NCI-H1694 treated with DMSO at 0.1 percent for 48 hours (cell line): ENCODE data around the gene NELFE.

Experiments used
- DNase-seq: peaks from one replicate; lab custom pipeline; 2025; lab: John Stamatoyannopoulos, UW

NELFE gene

DNA sequence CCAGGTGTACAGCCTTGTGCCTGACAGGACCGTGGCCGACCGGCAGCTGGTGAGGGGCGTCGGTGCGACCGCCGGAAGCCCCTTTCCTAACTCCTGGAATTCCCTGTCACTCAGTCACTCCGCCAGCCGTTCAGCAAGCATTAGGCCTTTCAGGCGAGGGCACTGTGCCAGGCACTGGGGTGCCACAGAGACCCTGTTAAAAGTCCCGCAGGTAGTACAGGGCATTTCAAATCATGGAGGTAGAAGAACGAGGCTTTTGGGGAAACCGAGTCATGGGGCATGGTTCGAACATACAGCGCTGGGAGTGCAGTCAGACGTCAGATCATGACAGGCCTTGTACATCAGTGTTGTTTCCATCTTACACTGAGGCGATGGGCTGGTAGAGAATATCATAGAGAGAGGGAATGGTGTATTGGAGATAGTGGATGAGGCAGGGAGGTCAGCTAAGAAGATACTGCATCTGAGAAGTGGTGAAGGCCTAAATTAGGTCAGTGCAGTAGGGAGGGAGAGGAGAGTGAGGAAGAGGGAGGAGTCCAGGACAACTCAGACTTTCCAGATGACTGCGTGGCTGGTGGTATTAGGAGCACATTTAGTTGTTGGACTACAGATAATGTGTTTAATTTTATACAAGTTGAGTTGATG lies 14.1 kb upstream of the NELFE start:
- DNase-seq = no peak

GRCh38 chr6:31971993-31972708 lies 13.4 kb upstream of the NELFE start, which contains the start of gene DXO:
DXO (minus strand) TSS chr6:31972138; CDS start chr6:31971675, 463 bp downstream.
- DNase-seq = peak; percentile 92

DNA sequence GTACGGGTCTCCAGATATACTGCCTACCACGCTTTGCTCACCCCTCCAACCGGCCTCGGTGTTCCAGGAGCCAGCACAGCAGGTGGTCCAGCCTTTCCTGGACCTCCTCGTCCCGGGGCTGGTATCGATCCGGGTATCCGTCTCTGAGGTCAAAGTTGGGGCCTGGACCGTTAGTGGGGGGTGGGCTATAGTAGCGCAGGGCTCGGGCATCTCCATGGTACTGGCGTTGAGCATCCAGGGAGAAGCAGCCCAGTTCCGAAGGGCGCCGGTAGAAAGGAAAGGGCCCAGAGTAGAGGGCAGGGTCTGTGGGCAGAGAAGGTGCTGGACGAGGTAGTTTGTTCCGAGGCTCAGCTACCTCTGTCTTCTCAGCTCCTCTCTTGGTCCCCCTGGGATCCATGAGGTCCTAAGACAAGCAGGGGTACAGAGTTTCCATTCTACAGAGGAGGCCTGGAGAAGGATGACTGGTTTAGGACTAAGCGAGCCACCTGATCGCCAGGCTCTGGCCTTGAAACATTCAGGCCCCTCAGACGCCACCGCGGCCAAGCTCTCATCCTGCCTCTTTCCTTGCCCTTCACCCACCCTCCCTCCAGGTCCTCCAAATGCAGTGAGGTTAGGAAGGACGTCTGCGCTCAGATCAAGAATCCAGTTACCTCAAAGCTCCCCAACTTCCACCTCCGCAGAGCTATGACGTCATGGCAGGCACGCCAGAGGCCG lies 12.7 kb upstream of the NELFE start:
- DNase-seq = no peak

DNA sequence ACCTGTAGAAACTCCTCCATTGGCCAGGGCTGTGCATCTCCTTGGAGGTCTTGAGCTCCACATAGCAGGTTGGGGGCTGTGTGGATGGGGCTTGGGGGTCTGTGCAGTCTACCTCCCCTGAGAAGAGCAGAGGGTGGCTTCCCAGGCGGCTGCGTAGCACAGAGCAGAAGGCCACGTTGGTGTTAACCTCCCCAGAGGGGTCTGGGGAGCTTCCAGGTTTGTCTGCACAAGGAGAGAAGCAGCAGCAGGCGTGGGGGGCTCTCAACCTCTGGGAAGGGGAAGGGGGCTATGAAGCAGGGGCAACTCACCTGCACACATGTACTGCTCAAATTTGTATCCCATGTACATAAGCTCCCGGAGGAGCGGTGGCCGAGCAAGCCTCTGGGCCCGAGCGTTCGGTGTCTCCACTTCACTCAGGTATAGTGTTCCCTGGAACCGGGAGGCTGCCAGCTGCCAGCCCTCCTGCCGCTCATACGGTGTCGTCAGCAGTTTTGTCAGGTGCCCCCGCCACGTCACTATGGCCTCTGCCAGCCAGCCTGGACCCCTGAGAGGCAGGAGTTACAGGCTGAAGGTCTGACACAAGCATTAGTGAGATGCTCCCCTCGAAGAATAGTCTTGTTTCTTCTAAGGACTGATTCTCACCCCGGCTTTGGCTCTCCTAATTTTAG lies 12.0 kb upstream of the NELFE start:
- DNase-seq = no peak

GRCh38 chr6:31969712-31970603 lies 11.2 kb upstream of the NELFE start:
- no peak for DNase-seq

GRCh38 chr6:31968791-31969711 lies 10.3 kb upstream of the NELFE start:
- DNase-seq = no peak

- DNase-seq = no peak
Measured at GRCh38 chr6:31968326-31968725, 9.6 kb upstream of the NELFE start.

DNA sequence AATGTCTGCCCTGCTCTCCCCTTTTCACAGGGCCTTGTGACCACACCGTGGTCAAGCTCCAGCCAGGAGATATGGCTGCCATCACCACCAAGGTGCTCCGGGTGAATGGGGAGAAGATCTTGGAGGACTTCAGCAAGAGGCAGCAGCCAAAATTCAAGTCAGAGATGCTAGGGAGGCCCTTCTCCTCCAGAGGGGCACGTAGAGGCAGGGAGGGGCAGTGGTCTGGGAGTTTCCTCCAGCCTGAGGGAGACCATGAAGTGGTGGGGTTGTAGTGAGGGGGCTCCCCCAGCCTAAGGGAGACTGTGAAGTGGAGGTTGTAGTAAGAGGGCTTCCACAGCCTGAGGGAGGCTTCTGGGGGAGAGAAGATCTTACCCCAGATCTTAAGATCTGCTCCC lies 9.2 kb upstream of the NELFE start:
- no peak for DNase-seq

- DNase-seq = no peak
Measured at GRCh38 chr6:31966997-31967925, 8.5 kb upstream of the NELFE start.

- DNase-seq = no peak
Measured at GRCh38 chr6:31966506-31966905, 7.7 kb upstream of the NELFE start.

DNA sequence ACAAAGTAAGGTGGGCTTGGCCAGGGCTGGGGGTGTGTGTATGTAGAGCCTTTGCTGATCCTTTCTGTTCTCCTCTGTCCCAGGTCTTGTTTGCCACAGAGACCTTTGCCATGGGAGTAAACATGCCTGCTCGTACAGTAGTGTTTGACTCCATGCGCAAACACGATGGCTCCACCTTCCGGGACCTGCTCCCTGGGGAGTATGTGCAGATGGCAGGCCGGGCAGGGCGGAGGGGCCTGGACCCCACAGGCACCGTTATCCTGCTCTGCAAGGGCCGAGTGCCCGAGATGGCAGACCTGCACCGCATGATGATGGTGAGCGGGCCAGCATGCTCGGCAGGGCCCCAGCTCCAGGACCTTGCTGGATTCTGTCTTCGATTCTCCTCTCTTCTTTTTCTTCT lies 6.9 kb upstream of the NELFE start:
- DNase-seq = no peak

GRCh38 chr6:31963921-31964320 lies 5.2 kb upstream of the NELFE start:
- no peak for DNase-seq

- DNase-seq = no peak
Measured at GRCh38 chr6:31961616-31962015, 2.8 kb upstream of the NELFE start.

DNA sequence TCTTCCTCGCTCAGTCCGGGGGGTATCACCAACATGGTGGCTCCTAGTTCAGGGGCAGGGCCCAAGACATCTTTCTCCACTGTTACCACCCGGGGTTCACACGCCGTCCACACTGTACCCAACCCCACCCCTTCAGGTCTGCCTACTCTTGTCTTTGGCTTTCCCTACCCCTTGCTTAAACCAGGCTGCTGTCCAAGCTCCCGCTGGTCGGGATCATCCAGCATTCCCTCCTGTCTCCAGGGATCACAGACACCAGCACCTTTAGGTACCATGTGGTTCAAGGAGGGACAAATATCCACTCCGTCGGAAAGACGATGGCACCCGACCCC lies 395 bp downstream of the NELFE start:
- DNase-seq = no peak

GRCh38 chr6:31956796-31957195 lies 2.0 kb downstream of the NELFE start:
- no peak for DNase-seq

GRCh38 chr6:31954511-31954910 lies 4.3 kb downstream of the NELFE start:
- no peak for DNase-seq

DNA sequence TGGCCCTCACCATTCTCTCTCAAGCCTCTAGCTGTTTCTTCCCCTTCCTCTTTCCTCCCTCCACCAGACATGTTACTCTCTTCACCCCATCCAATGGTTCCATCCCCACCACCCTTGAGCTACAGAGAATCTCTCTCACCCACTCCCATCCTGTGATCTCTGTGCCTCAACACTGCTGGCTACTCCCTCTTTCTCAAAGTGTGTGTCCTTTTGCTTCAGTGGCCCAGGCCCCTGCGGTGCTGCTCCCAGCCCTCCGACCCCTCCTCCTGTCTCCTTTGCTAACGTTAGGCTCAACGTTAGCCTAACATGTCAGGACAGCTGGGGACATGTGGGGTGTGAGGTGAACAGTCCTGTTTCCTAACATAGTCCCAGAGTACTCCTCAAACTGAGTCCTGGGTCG lies 5.9 kb downstream of the NELFE start:
- DNase-seq = no peak

DNA sequence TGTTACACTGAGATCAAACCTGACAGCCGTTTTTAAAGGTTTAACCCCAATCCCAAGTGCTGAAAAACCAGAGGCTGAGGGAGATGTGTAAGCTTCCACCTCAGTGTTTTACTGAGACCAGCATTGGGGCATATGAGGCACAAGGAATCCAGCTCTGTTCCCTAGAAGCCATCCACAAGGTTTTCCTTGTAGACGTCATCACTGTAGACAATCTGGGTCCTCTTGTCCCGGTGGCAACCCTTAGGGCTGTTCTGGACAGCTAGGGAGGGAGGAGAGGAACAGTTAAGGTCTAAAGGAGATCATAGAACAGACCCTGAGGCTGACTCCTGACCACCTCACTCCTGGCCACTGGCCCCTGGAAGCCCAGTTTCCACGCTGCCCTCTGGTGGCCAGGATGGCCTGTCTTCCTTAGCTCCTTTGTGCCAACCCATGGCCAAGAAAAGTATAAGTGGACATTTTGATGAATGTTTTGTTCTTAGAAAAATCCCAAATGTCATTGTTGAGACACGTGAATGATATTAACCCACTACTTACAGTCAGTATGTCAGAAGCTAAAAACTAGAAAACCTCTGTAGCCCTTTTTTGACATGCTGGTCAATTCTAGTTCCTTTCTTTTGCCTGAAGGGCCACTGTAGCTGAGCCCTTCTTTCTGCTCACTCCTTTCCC lies 6.5 kb downstream of the NELFE start:
- DNase-seq = no peak
